SU-DHL-6 (cell line): ENCODE data around the gene KDM6B.

Experiments used
- CTCF ChIP-seq: fragments of 200-600 bp; sonication (generic); IDR thresholded peaks from one replicate; pipeline ENCODE4 v1.5.1; 2017; ENCODE audit warnings: antibody characterized with exemption, mild to moderate bottlenecking, low read length, moderate library complexity; ENCODE audit not compliant: insufficient read depth, poor library complexity, severe bottlenecking
- EZH2phosphoT487 ChIP-seq: fragments of 200-600 bp; sonication (generic), shearing (Covaris generic); conservative IDR thresholded peaks from 2 replicates; pipeline ENCODE4 v1.6.1; 2018; ENCODE audit warnings: mild to moderate bottlenecking, antibody characterized with exemption, low read length, moderate library complexity, mixed read lengths

- TF ChIP-seq CTCF (no peak), EZH2phosphoT487 (no peak)
These were observed 15.0 kb upstream of the KDM6B start for GRCh38 chr17:7818746-7819645.
